ENCODE data around the gene ZNF317.

The ZNF317 gene

DNA sequence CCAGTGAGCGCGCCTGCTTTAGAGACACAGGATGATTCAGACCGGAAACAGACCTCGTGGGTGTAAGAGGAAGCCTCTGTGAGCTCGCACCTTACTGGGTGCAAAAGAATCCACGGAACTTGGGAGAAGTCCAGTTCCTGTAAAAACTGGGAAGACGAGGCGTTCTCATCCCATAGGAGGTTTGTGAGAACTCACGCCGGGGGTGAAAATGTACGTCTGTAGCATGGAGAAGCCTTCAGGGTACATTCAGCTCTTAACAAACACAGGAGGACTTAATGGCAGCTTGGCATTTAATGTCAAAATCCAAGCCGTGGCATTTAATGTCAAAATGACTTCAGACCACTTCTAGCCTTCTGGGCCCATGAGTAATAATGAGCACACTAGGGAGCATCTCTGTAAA, 21.2 kb downstream of the ZNF317 start:
- H3F3A ChIP-seq (ENCODE audit: insufficient read depth, low read length), result no peaks in the 10 kb centered on the region
- no peaks in the 10 kb centered on the region for H4K20me1 ChIP-seq (ENCODE audit: insufficient read depth, low read length)
- no peak for TF ChIP-seq EZH2 (optimal IDR thresholded peaks at IDR 0.05; ENCODE audit: low read depth, low read length)
- TF ChIP-seq, protein P1, sequence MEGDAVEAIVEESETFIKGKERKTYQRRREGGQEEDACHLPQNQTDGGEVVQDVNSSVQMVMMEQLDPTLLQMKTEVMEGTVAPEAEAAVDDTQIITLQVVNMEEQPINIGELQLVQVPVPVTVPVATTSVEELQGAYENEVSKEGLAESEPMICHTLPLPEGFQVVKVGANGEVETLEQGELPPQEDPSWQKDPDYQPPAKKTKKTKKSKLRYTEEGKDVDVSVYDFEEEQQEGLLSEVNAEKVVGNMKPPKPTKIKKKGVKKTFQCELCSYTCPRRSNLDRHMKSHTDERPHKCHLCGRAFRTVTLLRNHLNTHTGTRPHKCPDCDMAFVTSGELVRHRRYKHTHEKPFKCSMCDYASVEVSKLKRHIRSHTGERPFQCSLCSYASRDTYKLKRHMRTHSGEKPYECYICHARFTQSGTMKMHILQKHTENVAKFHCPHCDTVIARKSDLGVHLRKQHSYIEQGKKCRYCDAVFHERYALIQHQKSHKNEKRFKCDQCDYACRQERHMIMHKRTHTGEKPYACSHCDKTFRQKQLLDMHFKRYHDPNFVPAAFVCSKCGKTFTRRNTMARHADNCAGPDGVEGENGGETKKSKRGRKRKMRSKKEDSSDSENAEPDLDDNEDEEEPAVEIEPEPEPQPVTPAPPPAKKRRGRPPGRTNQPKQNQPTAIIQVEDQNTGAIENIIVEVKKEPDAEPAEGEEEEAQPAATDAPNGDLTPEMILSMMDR (IDR thresholded peaks at IDR 0.05; ENCODE audit: low read length), result no peak
- no peaks in the 10 kb centered on the region for H3K9me3 ChIP-seq (replicated peaks; ENCODE audit: insufficient read depth, low read length)
- no peaks in the 10 kb centered on the region for H3K4me1 ChIP-seq (ENCODE audit: low read length)
- peaks cover 61% of the 10 kb centered on the region for H3K36me3 ChIP-seq (replicated peaks; ENCODE audit: insufficient read depth, low read length)
- H3K27ac ChIP-seq (ENCODE audit: low read length), result no peak overlapping the region
- H2AFZ ChIP-seq (ENCODE audit: low read length), result no peak overlapping the region
- H3K4me3 ChIP-seq (ENCODE audit: low read length), result no peak overlapping the region
- H3K9me2 ChIP-seq (replicated peaks; ENCODE audit: insufficient read depth, low read length), result no peaks in the 10 kb centered on the region
- no peak overlapping the region for H3K4me2 ChIP-seq (ENCODE audit: low read depth, low read length)
- 0 out of 2 replicates have a peak, but pooled peaks cover 4% of the 10 kb centered on the region for H3K79me2 ChIP-seq (ENCODE audit: low read length)
- no peak overlapping the region for H3K9ac ChIP-seq (ENCODE audit: low read length)
- DNase-seq, result no peak
- no peaks in the 10 kb centered on the region for H3K27me3 ChIP-seq (replicated peaks; ENCODE audit: insufficient read depth, low read length)

DNA sequence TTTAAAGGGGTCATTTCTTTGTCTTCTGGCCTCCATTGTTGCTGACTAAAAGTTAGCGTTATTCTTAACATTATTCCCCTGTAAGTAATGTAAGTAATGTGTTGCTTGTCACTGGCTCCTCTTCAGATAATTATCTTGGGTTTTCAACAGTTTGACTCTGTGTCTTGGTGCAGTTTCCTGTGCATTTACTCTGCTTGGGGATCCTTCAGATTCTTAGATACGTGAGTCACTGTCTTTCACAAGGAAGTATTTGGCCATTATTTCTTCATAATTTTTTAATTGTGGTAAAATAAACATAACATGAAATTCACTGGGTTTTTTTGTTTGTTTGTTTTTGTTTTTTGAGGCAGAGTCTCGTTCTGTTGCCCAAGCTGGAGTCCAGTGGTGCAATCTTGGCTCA, 25.1 kb downstream of the ZNF317 start:
- no peaks in the 10 kb centered on the region for H3K79me2 ChIP-seq (ENCODE audit: low read length)
- TF ChIP-seq, protein P1 (IDR thresholded peaks at IDR 0.05; ENCODE audit: low read length), result no peak
- no peak for TF ChIP-seq EZH2 (optimal IDR thresholded peaks at IDR 0.05; ENCODE audit: low read depth, low read length)
- no peak for TF ChIP-seq EZH2phosphoT487 (IDR thresholded peaks at IDR 0.05; ENCODE audit: low read length)
- no peaks in the 10 kb centered on the region for H4K20me1 ChIP-seq (ENCODE audit: insufficient read depth, low read length)
- H3K27ac ChIP-seq (ENCODE audit: low read length), result no peak overlapping the region
- no peaks in the 10 kb centered on the region for H3K9me2 ChIP-seq (replicated peaks; ENCODE audit: insufficient read depth, low read length)
- no peaks in the 10 kb centered on the region for H3K27me3 ChIP-seq (replicated peaks; ENCODE audit: insufficient read depth, low read length)
- H3K9ac ChIP-seq (ENCODE audit: low read length), result no peak overlapping the region
- no peak overlapping the region for H2AFZ ChIP-seq (ENCODE audit: low read length)
- H3K4me1 ChIP-seq (ENCODE audit: low read length), result no peaks in the 10 kb centered on the region
- no peak overlapping the region for H3K4me3 ChIP-seq (ENCODE audit: low read length)
- H3K4me2 ChIP-seq (ENCODE audit: low read depth, low read length), result no peak overlapping the region
- peaks cover 28% of the 10 kb centered on the region for H3K36me3 ChIP-seq (replicated peaks; ENCODE audit: insufficient read depth, low read length)
- H3F3A ChIP-seq (ENCODE audit: insufficient read depth, low read length), result no peaks in the 10 kb centered on the region
- H3K9me3 ChIP-seq (replicated peaks; ENCODE audit: insufficient read depth, low read length), result no peaks in the 10 kb centered on the region
- DNase-seq, result no peak

DNA sequence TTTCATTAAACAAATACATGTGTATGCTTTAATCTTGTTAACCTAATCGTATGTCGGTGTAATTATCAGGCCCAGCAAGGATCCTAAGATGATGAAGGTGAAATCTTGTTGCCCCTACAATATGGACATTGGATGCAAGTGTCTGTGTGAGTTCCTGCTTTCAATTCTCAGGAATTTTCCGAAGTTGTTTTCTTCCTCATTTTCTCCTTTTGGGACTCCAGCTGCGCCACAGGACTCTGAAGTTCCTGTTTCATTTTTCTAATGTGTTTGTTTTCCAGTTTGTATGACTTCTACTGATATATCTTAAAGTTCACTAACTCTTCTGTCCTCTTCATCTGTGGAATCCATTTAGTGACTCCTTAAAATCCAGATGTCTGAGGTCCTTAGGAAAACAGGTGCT, 26.6 kb downstream of the ZNF317 start:
- Histone ChIP-seq H3F3A (ENCODE audit: insufficient read depth, low read length) (no peaks in the 10 kb centered on the region), H3K9ac (ENCODE audit: low read length) (no peak overlapping the region), H3K9me2 (replicated peaks; ENCODE audit: insufficient read depth, low read length) (no peaks in the 10 kb centered on the region), H3K27ac (ENCODE audit: low read length) (no peak overlapping the region), H3K4me2 (ENCODE audit: low read depth, low read length) (no peak overlapping the region), H3K27me3 (replicated peaks; ENCODE audit: insufficient read depth, low read length) (no peaks in the 10 kb centered on the region), H3K79me2 (ENCODE audit: low read length) (no peaks in the 10 kb centered on the region), H2AFZ (ENCODE audit: low read length) (no peak overlapping the region), H3K9me3 (replicated peaks; ENCODE audit: insufficient read depth, low read length) (no peaks in the 10 kb centered on the region), H3K36me3 (replicated peaks; ENCODE audit: insufficient read depth, low read length) (peaks cover 13% of the 10 kb centered on the region), H3K4me1 (ENCODE audit: low read length) (no peaks in the 10 kb centered on the region), H3K4me3 (ENCODE audit: low read length) (no peak overlapping the region), H4K20me1 (ENCODE audit: insufficient read depth, low read length) (no peaks in the 10 kb centered on the region)
- no peak for TF ChIP-seq EZH2phosphoT487 (IDR thresholded peaks at IDR 0.05; ENCODE audit: low read length)
- no peak for TF ChIP-seq EZH2 (optimal IDR thresholded peaks at IDR 0.05; ENCODE audit: low read depth, low read length)
- TF ChIP-seq, protein P1 (IDR thresholded peaks at IDR 0.05; ENCODE audit: low read length), result no peak
- no peak for DNase-seq

Data from MM.1S (cell line).